HG03108 (cell line): ENCODE data around the gene SYTL3.

Source experiments
- ATAC-seq: cut with Tn5 transposase; IDR thresholded peaks from one replicate; pipeline ENCODE4 v1.9.1; 2021; ENCODE audit warnings: moderate library complexity; ENCODE audit not compliant: unreplicated experiment

Gene SYTL3

DNA sequence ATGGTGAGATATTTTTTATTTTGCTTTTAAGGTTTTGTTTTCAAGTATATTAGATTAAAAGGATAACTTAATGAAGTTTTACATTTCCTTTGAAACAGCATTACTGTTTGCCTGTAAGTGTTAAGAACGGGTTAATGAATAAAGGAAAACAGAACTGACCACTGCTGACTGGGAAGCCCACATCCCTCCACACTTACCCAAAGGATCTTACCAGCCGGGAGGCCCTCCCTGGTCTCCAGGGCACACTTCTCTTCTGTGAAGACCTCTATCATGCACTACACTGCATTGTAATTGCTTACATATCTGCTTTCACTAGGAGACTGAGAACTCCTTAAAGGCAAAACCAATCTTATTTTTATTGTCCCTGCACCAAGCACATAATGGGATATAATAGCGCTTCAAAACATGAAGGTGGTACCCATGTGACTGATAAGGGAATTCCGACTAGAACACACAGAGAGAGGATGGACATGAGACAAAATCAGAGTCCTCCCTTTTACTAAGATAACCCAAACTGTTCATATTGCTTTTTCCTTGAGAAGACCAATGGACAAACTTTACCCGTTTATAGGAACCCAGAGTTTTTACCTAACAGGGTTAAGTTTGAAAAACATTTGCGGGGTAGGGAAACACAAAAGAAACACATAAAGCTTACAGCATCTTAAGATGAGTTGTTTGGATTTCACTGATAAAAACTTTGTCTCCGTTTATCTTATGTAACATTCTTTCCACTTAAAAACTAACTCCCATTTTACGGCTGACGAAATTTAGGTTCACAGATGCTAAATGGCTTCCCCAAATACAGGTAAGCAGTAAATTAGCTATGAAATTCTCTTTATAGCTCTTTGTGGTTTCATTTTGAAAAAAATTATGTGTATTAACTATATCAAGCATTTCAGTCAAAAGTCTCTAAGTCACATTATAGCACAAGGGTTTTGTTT is 160.6 kb downstream of the SYTL3 start:
- no peak for ATAC-seq

DNA sequence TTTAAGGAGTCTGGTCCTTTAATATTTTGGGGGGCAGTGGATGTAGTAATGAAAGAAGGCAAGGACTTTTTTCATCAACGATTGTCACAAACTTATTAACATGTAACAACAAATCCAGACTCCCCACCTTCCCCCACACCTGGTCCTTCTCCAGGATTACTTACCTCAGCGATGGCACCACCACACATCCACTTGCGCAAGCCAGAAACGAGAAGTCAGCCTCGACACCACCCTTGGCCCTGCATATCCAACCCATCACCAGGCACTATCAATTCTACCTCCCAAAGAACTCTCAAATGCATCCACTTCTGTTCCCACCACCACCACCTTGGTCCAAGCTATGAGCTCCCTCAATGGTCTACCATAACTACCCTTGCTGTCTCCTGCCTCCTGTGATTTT is 162.8 kb downstream of the SYTL3 start:
- ATAC-seq: no peak

DNA sequence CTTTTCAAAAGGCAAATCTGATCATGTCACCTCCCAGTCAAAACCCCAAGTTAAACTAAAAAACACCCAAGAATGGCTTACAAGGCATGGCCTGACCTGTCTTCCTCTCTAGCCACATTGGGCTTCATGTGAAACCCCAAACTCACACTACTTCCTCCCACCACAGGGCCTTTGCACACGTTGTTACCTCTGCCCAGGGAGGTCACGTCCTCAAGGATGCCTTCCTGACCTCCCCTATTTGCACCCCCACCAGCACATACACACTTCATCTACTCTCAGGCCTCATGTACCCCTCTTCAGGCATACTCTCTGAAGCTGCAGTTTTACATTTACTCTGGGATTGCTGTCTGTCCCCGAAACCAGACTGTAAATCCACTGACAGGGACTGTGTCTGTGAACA is 163.2 kb downstream of the SYTL3 start:
- no peak for ATAC-seq
